GM18499 (cell line): ENCODE results near the gene CDH2.

Source experiments
- ATAC-seq: cut with Tn5 transposase; IDR thresholded peaks from one replicate; pipeline ENCODE4 v1.9.1; 2021; ENCODE audit warnings: moderate number of reproducible peaks; ENCODE audit not compliant: insufficient read depth, unreplicated experiment

The CDH2 gene

DNA sequence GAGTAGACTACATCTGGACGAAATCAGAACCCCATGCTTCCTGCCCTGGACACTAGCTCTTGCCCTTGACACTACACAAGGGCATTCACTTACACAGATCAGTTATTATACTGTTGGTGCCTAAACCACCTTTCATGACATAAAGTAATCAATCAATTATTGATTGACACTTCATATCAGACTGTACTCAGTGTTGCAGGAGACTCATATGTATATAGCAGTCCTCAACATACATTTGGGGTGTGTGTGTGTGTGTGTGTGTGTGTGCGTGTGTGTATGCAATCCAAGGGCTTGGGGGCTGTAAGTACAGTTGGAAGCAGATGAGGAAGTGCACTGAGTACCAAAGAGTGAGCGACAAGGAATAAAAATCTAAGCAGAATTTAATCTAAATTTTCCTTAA is 5.1 kb downstream of the CDH2 start:
- no peak for ATAC-seq

DNA sequence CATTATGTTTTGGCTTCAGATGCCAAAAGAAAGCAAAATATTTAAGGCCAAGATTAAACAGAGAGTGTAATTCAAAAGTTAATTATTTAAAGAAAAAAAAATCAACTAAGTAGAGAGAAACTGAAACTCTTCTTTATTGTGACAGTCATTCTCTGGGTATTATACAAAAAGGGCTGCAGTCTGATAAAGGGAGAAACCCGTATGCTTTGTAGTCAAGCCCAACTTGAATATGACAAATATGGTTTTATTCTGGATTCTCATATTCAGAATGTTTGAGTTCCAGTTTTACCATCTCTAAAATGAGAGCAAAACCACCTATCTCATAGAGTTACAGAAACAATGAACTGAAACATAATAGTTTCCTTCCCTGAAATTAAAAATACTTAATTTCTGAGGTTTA is 8.2 kb downstream of the CDH2 start:
- no peak for ATAC-seq

DNA sequence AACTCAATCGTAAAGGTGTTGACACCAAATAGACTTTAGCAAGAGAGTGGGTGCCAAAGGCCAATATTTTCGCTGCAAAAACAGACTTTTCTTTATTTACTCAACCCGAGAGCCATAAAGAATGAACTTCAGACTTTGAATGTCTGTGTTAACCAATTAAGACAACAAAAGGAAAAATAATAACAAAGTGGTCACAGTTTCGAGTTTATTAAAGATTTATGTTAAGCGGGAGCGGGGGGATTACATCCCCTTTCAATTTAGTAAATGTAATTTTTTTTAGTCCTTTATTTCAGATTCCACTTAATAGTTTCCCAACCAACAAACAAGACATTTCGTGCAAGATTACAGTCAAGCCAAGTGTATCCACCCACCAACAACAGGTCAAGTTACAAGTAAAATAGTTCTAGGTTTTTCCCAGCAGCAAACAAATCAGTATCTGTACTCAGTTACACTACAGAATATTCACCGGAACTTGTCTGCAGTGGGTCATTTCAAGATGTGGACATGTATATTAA is 9.0 kb downstream of the CDH2 start:
- no peak for ATAC-seq

GRCh38 chr18:28164771-28165483 is 12.0 kb downstream of the CDH2 start:
- no peak for ATAC-seq

DNA sequence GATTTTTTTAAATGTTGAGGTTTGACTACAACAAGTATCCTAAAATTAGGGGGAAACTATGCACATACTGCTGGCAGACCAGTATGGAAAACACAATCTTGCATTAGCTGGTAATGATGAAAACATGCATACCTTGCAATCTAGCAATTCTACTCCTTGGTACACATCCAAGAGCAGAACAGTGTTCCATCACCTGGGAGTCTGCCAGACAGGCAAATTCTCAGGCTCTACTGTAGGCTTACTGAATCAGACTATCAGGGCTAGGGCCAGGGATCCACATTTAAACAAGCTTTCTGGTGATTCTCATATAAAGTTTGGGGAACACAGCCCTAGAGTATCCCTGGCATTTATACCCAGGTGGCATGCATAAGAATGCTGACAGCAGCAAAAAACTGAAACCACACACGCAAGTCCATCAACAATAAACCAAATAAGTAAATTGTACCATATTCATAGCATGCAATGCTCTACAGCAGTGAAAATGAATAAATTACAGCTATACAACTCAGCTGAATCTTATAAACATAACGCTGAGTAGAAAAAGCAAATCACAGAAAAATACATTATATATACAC is 13.6 kb downstream of the CDH2 start:
- ATAC-seq: no peak

DNA sequence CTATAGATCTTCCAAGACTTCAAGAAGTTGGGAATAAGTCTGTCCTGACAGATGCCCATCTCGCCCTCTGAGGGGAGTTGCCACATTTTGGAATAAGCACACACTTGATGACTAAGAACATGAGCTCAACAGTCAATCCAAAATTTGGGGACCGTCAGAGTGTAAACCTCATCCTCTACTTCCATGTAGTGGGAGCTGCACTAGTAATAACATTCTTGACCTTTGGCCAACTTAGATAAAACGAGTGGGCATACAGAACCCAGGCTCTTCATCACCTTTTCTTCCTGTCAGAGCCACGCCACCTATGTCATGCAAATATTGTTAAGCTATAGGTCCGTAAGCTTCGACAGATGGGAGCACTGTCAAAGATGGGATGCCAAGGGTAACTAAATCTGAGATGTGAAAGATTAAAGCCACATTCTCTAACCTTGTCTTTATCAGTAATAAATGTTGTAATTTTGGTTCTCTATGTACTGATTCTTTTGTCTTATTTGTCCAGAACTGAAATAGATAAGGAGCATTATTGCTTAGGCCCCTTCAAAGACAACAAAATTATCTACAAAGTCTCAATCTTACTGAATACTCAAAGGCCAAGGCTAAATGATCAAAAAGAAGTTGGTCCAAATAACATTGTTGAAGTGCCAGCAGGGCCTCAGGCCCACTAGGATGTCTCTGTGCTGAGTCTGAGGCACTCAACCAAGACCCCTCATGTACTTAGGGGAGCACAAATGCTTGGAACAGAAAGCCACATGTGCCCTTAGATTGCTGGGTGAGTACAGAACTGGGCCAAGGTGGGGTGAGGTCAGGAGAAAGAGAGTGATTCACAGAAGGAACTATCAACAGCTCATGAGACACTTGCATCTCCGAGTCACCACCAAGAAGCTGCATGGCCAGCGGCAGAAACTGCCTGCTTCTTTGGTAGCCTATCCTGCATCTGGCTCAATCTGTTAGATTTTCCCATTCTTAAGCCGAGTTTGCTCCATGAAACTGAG is 15.0 kb downstream of the CDH2 start:
- ATAC-seq: no peak

DNA sequence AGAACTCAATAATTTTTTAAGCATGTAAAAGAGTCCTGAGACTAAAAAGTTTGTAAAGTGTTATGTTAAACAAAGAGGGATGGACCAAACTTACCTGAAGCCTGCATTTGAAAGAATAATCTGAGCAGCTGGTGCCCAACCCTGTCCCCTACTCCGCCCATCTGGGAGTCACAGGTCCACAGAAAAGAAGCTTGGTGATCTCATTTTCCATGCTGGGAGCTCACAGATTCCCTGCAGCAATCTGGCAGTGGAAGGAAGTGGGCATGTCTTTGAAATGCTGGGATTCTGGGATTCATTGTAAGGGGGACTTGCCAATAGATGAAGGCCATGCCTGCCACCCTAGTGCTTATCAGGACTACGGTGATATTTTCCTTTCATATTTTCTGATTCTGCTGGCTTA is 17.9 kb downstream of the CDH2 start:
- no peak for ATAC-seq

- ATAC-seq: no peak
These were observed 18.8 kb downstream of the CDH2 start for GRCh38 chr18:28158083-28158581.

DNA sequence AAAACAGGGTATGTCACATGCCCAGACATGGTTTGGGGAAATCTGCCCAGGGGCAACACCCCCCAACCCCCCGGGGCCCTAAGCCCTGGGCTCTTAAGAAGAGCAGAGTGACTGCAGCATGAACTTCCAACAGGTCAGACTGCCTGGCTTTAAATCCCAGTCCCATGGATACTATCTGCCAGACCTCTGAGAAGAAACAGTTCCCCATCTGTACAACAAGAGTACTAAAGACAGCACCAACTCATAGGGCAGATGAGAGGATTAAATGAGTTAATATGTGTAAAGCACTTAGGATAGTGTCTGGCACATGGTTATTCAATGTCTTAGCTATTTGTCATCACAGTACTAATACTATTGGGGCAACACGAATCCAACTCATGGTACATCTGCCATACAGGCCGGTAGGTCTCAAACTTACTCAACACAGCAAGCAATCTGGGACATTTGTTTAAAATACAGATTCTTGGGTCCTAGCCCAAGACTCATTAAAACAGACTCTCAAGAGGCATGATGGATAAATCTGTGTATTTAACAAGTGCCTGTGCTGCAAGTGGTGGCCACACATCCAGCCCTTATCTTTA is 23.4 kb downstream of the CDH2 start:
- ATAC-seq: no peak

- no peak for ATAC-seq
These were observed 24.2 kb downstream of the CDH2 start for GRCh38 chr18:28152754-28153153.

GRCh38 chr18:28152354-28152753 is 24.6 kb downstream of the CDH2 start:
- no peak for ATAC-seq

DNA sequence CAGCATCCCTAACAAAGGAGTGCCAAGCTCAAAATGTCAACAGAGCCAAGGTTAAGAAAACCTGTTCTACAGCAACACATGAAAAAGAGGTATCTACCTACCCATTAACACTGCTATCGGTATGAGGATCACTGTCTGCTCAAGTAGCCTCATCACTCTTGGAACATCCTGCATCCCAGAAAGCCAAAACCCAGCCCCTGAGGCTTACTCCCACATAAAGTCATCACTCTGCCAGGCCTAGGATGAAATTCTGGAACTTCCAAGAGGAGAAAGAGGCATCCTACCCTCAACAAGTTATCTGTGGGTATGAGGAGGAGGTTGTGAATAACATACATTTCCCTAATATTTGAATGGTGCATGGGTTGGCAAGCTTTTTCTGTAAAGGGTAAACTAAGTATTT is 25.5 kb downstream of the CDH2 start:
- no peak for ATAC-seq

- no peak for ATAC-seq
These were observed 26.0 kb downstream of the CDH2 start for GRCh38 chr18:28150925-28151324.

DNA sequence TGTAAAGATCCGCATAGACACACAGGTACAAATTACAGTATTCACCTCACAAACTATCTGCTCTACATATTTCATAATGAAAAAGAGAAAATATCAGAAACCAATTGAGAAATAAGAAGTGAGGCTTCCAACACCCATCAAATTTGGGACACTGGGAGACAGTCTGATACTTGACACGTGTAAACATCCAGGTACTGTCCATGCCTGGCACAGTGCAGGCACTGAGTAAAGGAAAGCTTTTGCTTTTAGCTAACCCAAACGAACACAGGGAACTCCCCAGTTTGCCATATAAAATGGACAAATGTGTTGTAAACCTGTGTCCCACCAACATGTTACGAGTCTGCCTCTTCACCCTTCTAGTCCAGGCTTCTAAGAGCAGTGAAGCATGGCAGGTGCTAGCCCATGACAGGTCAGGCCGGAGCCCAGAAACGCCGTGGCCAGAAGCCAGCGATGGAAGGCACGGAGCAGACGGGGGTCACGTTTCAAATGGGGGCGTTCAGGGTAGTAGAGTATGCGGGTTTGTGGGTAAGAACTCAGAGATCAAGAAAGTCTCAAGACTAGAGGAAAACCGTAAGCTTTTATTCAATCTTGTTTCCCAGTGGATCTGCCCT is 27.0 kb downstream of the CDH2 start:
- ATAC-seq: no peak

GRCh38 chr18:28147674-28148171 is 29.2 kb downstream of the CDH2 start:
- no peak for ATAC-seq

DNA sequence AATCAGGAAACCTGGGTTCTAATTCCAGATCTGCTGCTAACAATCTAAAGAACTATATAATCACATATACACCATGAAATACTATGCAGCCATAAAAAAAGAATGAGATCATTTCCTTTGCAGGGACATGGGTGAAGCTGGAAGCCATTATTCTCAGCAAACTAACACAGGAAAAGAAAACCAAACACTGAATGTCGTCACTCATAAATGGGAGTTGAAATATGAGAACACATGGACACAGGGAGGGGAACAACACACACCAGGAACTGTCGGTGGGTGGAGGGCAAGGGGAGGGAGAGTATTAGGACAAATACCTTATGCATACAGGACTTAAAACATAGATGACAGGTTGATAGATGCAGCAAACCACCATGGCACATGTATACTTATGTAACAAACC is 33.2 kb downstream of the CDH2 start:
- no peak for ATAC-seq

DNA sequence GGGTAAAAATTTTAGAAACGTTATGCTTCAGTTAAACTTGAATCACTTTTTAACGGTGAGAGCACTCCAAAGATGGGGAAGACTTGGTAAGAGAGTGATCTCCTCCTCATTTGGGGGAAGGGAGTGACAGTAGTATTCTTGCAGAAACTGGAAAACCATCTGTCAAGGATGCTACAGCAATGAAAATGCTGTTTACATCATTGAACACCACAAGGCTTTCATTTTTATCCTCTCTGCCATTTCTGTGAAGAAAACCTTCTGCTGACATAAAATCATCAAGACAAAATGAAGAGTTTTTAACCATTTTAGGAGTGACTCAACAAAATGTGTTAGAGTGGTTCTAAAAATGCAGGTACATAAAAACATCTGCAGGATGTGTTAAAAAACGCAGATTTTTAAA is 38.1 kb downstream of the CDH2 start:
- ATAC-seq: no peak

DNA sequence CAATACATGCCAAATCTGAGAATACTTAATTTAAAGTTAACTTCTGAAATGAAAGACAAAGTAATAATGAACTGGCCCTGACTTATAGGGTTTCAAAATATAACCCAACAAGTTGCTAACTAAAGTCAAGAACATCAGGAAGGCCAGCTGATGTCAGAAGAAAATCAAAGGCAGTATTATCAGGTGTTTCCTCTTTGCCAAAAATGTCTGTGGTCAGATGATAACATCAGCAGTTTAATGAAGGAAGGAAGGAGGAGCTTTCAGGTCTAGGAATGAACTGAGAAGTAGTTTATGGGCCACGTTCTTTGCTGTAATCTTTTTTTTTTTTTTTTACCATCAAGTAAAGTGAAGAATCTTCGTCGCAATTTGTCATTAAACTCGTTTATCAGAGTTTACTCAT is 40.9 kb downstream of the CDH2 start:
- ATAC-seq: no peak

GRCh38 chr18:28134774-28135173 is 42.2 kb downstream of the CDH2 start:
- ATAC-seq: no peak

DNA sequence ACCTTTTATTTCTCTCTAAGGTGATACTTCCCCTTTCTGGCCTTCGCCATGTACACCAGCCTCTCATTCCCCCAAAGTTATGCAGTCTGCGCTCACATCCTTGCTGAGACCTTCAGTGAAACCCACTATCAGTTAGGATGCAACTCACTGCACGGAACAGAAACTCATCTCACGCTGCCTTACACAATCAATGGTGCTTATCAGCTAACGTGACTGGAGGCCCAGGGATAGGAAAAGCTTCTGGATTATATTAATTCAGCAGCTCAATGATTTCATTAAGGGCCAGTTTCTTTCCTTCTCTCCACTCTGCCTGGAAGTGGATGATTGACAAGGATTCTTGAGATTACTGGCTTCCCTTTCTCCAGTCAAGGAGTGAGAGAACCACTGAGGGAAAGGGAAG is 44.8 kb downstream of the CDH2 start:
- ATAC-seq: no peak
